ENCODE data around the gene GPR15LG.

The GPR15LG gene

DNA sequence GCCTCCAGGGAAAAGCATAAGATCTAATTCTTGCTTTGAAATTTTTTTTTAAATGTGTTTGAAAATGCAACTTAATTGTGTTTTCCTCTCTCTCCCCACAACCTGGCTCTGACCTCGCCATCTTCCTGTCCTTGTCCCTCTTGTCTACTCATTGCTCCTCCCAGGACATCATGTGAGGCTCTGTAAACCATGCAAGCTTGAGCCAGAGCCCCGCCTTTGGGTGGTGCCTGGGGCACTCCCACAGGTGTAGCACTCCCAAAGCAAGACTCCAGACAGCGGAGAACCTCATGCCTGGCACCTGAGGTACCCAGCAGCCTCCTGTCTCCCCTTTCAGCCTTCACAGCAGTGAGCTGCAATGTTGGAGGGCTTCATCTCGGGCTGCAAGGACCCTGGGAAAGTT is 10.9 kb downstream of the GPR15LG start:
- no peak for DNase-seq
- intact Hi-C loops (cut with DNase I): no loop called here

GRCh38 chr10:84185526-84186175 is 12.1 kb downstream of the GPR15LG start:
- DNase-seq: no peak
- intact Hi-C loops (cut with DNase I): no loop called here

DNA sequence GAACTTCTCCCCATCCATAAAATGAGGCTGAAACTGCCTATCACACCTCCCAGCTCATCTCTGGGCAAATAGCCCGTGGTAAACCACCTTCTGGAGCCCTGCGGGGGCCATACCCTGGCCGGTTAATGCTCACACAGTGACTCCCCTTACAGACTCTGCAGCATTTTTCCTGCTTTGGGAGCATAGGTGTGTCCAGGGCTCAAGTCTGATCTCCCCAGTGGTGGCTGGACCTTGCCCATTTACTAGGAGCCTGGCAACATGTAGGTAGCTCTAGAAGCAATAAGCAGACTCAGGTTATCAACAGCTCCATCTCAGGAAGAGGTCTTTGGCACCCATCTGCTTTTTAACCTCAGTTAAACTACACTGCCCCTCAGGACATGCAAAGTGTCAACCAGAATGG is 15.2 kb downstream of the GPR15LG start:
- intact Hi-C loops (cut with DNase I): no loop called here
- no peak for DNase-seq

DNA sequence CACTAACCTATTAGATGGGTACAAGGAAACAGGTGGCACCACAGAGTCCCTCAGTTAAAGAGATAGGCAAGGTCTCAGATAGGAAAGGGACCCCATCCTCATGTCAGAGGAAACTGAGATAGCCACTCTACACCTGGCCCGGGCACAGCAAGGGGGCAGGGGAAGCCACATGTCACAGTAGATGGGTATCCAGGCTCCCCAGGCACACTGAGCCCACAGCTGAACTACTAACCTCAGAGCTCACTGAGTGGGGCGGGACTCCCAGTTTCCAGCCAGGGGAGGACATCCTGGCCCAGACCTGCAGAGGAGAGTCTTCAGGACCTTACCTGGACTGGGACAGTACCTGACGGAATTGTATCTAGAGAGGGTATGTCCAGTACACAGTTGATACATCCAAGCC is 17.0 kb downstream of the GPR15LG start:
- DNase-seq: no peak
- intact Hi-C loops (cut with DNase I): no loop called here

GRCh38 chr10:84191106-84191505 is 17.5 kb downstream of the GPR15LG start:
- intact Hi-C loops (cut with DNase I): no loop called here
- DNase-seq: no peak

GRCh38 chr10:84193327-84193726 is 19.7 kb downstream of the GPR15LG start:
- DNase-seq: no peak
- intact Hi-C loops (cut with DNase I): no loop called here

GRCh38 chr10:84193846-84194423 is 20.3 kb downstream of the GPR15LG start:
- intact Hi-C loops (cut with DNase I): no loop called here
- no peak for DNase-seq

DNA sequence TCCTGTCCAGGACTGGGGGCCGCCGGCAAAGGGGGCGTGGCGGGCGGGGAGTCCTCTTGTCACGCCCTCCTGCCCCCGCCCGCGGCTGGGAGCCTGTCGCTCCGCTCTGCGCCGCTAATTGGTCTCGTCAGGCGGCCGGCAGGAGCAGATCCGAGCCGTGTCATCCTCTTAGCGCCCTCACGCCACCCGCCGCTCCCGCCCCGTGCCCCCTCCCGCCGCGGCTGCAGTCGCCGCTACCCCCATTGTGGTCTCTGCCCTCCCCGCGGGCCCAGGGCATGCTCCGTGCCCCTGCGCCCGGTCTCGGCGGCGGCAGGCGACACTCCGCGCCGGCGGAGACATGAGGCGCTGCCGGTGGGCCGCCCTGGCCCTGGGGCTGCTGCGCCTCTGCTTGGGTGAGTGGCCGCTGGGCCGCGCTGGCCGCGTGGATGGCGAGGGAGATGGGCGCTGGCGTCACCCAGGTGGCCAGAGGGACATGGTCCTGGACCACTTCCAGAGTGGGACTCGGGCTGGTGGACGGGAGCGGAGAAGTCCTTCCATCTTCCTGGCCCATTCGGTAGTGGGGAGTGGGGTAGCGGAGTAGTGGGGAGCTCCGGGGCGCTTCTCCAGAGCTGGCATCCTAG is 20.9 kb downstream of the GPR15LG start, which contains the start of gene CDHR1:
Gene CDHR1 (plus strand): TSS at position 114 of the 620 bp plus-strand sequence. CDS start 224 bp downstream, at position 338.
- intact Hi-C loops (cut with DNase I): no loop called here
- DNase-seq: peak in 40 of 42 donors; percentile 43 to 80 (median 62)

DNA sequence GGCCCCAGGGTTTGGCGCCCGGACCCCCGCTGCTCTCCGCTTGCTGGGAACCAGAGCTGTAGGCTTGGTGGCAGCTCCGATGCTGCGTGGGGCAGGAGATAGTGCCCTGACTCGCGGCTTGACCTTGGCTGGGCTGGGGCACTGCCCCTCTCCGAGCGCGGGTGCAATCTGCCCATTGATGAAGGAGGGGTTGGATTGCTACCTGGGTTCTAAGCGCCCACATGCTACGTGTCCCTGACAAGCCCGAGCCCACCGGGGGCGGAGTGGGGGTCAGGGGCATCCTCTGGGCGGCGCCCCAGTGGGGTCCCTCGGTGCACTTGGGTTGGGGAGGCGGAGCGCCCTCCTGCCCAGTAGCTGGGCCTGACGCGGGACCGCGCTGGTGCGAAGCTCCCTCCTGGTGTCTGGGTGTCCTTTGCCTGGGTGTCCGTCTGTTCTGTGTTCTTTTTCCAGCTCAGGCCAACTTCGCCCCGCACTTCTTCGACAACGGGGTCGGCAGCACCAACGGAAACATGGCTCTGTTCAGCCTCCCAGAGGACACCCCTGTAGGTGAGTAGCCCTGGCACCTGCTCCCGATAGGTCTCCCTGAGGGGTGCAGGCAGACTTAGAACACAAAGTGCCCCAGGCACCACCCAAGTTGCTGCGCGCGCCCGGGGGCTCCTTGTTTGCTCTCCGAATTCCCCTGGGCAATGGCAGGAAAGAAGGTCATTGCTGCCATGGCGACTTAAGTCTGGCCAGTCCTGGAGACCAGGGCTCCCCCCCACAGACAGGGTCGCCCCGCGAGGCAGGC is 21.6 kb downstream of the GPR15LG start:
- intact Hi-C loops (cut with DNase I): no loop called here
- DNase-seq: no peak

GRCh38 chr10:84196083-84196482 is 22.5 kb downstream of the GPR15LG start:
- intact Hi-C loops (cut with DNase I): no loop called here
- no peak for DNase-seq

GRCh38 chr10:84196941-84197340 is 23.3 kb downstream of the GPR15LG start:
- peak in 9 of 42 donors; percentile 10 to 43 (median 31) for DNase-seq

DNA sequence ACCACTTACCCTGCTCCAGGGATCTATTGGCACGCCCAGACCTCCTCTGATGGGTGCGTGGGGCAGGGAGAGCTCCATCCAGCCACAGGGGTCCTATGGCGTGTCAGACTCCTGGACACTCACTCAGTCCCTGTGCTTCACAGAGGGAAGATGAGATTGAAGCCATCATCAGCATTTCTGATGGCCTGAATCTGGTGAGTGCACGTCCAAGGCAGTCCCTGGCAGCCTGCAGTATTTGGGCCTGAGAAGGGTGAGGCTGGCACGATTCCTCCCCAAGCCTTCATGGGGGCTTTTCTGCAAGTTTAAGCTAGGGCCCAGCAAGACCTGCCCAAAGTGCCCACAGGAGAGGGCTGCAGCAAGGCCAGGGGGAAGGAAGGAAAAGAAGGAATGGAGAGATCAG is 24.0 kb downstream of the GPR15LG start:
- no peak for DNase-seq
- intact Hi-C loops (cut with DNase I): no loop called here

More at GRCh38 chr10:84196941-84197340, 23.3 kb downstream of the GPR15LG start:
- intact Hi-C loops (cut with DNase I): no loop called here

GRCh38 chr10:84198206-84198915 is 24.8 kb downstream of the GPR15LG start:
- no peak for DNase-seq
- intact Hi-C loops (cut with DNase I): no loop called here

- no peak for DNase-seq
- intact Hi-C loops (cut with DNase I): no loop called here
Measured at GRCh38 chr10:84200537-84201243, 27.1 kb downstream of the GPR15LG start.

GRCh38 chr10:84201244-84201606 is 27.6 kb downstream of the GPR15LG start:
- intact Hi-C loops (cut with DNase I): no loop called here
- no peak for DNase-seq

DNA sequence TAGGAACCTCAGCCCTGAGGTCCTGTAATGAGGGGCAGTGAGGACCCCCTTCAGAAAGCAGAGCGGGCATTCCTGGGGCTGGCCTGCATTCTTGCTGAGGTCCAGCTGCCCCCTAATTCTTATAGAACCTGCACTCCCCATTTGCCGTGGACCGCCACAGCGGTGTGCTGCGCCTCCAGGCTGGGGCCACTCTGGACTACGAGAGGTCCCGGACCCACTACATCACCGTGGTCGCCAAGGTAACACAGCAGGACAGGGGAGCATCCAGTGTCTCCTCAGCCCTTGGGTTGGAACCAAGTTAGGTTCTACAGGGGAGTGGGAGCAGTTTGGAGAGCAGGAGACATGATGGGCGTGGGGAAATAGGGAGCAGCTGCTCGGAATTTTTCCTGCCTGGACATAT is 28.1 kb downstream of the GPR15LG start:
- no peak for DNase-seq
- intact Hi-C loops (cut with DNase I): no loop called here

DNA sequence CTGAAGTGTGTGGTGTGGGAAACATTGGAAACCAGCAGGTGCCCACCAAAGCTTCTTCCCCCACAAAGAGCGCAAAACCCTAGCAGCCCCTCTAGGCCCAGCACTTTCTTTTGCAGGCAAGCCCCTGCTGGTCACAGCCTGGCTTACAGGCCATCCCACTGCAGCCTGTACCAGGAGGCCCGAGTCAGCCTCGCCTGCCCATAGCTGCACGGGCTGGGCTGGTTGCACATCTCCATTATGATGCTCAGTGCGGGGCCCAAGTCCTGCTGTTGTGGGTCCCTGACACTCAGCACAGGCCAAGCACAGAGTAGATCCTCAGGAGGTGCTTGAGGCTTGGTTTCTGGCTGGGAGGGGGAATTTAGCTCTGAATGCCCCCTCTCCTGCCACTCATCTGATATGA is 28.7 kb downstream of the GPR15LG start:
- intact Hi-C loops (cut with DNase I): no loop called here
- no peak for DNase-seq

DNA sequence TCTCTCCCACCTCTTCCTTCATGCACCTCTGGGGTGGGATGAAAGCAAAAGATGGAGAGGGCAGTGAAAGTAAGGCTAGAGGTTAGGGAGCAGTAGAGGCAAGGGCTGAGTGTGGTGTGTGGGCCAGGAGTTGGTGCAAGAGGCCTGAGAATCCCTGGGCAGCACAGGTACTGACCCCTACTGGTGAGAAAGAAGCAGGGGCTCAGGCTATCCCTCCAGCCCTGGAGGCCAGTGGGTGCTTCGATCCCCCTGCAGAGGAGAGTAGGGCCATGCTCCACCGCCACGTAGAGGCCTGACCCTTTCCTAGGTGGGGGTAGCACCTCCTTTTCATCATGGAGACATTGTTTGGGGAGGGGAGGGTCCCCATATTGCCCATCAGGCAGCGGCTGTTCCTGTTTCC is 30.5 kb downstream of the GPR15LG start:
- DNase-seq: no peak
- intact Hi-C loops (cut with DNase I): loop anchor here (2.0 kb wide), 1 partner anchor 65 kb away; the partner anchor contains the start of gene GHITM

GRCh38 chr10:84204610-84205009 is 31.0 kb downstream of the GPR15LG start:
- DNase-seq: no peak
- intact Hi-C loops (cut with DNase I): loop anchor here (2.0 kb wide), 1 partner anchor 66 kb away; the partner anchor contains the start of gene GHITM
